ENCODE data around the gene MBD4.
"Not testable (repeated sequence)": the region's sequence is repeated elsewhere in the genome, so short reads cannot be mapped to it uniquely, and the experiment has no call there.

Gene MBD4

GRCh38 chr3:129439817-129440617, at the start of gene MBD4, which contains the start of gene IFT122:
Gene MBD4, minus strand, starts transcription at chr3:129439948. Its CDS starts 115 bp downstream, at chr3:129439833.
Gene IFT122, plus strand, starts transcription at chr3:129440224. Its CDS starts 107 bp downstream, at chr3:129440331.
- peak; percentile 99 for DNase-seq (ENCODE audit: low read depth)

GRCh38 chr3:129489258-129489657, 49.5 kb upstream of the MBD4 start:
- not testable (repeated sequence) for DNase-seq (ENCODE audit: low read depth)

DNA sequence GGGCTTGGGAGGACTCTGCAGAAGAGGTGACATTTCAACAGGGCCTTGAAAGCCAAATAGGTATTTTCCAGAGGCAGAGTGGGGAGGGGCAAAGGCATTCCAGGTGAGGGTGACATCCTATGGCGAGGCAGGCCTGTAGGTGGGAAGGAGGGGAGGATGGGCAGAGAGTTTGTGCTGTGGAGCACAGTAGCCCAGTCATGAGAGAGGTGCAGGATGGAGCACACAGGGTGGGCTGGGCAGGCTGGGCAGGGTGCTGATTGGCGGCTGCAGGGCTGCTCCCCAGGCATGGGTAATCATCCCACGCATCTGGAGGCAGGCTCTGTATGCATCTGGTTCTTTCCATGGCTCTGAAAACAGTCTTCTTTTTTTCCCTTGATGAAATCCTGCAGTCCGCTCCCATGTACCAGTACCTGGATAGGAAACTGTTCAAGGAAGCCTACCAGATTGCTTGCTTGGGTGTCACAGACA, 48.2 kb upstream of the MBD4 start:
- not testable (repeated sequence) for DNase-seq (ENCODE audit: low read depth)

GRCh38 chr3:129487183-129487867, 47.6 kb upstream of the MBD4 start:
- DNase-seq (ENCODE audit: low read depth), result no peak

DNA sequence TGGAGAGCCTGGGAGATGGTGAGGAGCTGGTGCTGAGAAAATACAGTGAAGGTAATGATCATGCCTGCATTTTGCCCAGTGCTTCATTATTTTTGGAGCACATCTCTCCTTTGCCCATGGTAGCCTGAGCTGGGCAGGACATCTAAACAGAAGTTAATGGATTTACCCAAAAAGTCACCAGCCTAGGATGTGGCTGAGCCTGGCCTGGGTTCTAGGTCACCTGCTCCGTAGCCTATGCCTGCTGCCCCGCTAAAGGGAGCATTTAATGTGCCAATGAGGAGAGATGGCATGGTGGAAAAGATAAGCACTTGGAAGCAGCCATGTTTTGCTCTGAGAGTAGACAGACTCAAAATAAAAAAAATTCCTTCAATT, 46.9 kb upstream of the MBD4 start:
- DNase-seq (ENCODE audit: low read depth), result no peak

GRCh38 chr3:129485721-129486663, 46.2 kb upstream of the MBD4 start:
- DNase-seq (ENCODE audit: low read depth), result no peak

DNA sequence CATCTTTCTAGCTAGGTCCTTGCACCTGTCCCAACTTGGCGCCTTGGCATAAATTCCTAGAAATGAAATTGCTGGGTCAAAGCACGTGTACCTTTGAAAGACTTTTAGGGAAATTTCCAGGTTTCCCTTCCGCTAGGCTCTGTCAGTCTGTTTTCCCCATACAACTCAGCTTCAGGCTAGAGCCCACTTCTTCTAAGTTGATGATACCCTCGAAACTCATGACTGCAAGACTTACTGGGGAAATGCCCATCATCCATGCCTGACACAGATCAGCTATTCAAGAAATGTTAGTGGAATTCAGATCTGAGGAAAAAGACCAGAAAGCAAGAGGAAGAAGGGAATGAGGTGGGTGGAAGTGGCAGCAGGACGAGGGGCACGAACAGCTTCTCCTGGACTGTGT, 45.4 kb upstream of the MBD4 start:
- DNase-seq (ENCODE audit: low read depth), result not testable (repeated sequence)

DNA sequence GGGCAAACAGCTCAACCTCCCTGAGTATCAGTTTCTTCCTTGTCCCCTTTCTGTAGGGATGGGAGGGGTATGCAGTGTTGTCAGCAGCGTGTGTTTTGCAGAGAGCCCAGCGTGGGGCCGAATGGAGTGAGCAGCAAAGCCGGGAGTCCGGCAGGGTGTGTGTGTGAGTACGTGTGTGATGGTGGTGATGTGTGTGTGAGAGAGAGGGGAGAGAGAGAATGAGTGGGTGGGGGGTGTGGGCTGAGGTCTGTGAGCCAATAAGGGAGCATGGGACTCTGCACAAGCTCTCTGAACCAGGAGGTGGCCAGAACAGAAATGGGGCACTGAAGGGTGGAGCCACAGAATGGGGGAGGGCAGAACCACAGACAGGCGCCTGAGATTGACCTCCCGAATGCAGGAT, 44.1 kb upstream of the MBD4 start:
- no peak for DNase-seq (ENCODE audit: low read depth)

GRCh38 chr3:129482721-129483120, 43.0 kb upstream of the MBD4 start:
- no peak for DNase-seq (ENCODE audit: low read depth)

- DNase-seq (ENCODE audit: low read depth), result peak; percentile 23
Observed at GRCh38 chr3:129481766-129482332, 42.1 kb upstream of the MBD4 start.

DNA sequence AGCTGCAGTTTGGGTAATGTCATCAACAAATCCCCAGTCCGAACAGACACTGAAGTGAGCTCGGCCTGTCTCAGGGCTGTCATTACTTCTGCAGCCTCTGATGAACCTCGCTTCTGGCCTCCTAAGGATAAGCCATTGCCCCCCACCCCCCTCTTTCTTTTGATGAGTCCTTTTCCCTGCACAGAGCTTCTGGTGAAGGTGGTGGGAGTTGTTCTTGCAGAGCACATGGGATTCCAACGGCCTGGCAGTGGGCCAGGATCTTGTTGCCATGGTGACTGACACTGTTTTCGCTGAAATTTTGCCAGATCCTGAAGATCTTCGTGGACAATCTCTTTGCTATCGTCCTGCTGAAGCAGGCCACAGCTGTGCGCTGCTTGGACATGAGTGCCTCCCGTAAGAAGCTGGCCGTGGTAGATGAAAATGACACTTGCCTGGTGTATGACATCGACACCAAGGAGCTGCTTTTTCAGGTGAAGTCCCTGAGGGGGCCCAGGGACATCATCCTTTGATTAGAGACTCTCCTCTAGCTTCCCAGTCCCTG, 41.5 kb upstream of the MBD4 start:
- not testable (repeated sequence) for DNase-seq (ENCODE audit: low read depth)

GRCh38 chr3:129476586-129476985, 36.8 kb upstream of the MBD4 start:
- DNase-seq (ENCODE audit: low read depth), result no peak

DNA sequence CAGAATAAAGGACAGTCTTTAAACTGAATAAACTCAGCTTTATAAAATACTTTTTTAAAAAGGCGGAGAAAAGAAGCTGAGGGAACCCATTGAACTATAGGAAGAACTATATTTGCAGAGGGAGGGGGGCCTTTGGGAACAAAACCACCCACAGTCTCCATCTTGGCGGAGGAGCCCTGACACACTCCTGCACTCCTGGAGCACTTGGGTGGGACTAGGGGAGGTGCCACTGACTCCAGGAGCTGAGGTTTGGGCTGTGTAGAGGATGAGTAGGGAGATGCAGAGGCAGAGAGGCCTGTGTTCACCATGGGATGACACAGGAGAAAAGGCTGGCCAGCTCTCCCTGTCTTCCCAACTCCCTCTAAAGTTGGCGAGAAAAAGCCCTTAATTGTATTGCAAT, 36.1 kb upstream of the MBD4 start:
- no peak for DNase-seq (ENCODE audit: low read depth)

- DNase-seq (ENCODE audit: low read depth), result no peak
Observed at GRCh38 chr3:129474984-129475804, 35.4 kb upstream of the MBD4 start.

DNA sequence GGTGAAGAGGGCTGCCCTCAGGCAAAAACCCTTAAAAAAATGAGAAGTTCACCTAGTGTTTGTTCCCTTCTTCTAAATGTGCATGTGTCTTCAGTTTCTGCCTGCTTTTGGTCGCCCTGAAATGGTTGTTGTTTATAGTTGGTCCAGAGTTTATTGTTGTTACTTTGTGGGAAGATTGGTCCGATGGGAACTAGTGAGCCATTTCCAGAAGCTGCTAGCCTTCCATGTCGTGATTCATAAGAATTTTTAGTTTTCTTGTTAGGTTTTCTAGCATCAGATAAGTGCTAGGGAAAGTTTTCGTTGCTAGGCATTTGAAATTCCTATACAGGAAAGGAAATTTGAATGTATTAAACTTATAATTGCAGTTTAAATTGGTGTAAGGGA, 34.0 kb upstream of the MBD4 start:
- no peak for DNase-seq (ENCODE audit: low read depth)

GRCh38 chr3:129473067-129473768, 33.5 kb upstream of the MBD4 start:
- no peak for DNase-seq (ENCODE audit: low read depth)

- no peak for DNase-seq (ENCODE audit: low read depth)
Observed at GRCh38 chr3:129470861-129471260, 31.1 kb upstream of the MBD4 start.

DNA sequence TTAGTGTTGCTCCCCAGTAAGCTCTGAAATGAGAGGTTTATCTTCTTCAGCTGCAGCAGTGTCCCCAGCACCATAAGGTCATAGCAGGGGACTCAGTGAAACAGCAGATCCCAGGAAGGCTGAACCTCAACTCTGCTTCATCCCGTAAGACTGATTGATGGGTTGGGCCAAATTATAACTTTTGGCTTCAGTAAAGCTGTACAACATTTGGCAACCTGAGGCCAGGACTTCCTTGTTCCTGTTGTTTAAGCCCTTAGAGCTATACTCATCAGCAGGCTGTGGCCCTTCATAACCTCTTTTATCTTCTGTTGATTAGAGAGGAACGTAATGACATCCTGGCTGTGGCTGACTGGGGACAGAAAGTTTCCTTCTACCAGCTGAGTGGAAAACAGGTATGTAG, 29.3 kb upstream of the MBD4 start:
- no peak for DNase-seq (ENCODE audit: low read depth)

- no peak for DNase-seq (ENCODE audit: low read depth)
Observed at GRCh38 chr3:129467932-129468331, 28.2 kb upstream of the MBD4 start.

DNA sequence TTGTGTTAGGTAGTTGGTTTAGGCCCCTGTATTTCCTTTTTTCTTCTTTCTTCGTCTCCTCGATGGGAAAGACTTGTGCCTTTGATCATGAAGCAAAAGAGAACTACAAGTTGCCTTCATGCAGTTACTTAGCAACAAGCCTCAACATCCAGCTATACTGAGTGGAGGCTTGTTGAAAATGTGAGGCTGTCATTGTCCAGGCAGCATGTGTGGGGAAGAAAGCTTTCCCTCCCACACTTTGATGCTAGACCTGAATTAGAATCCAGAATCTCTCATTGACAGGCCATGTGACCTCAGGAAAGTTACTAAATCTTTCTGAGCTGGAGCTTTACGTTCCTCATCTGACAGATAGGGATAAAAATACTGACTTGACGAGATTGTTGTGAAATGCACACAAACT, 24.0 kb upstream of the MBD4 start:
- DNase-seq (ENCODE audit: low read depth), result no peak

All from T-helper 22 cell (primary cell).